PC-3 (cell line): ENCODE measurements around the gene HOGA1. TPM values are rescaled to one million over a fixed set of nuclear protein-coding genes. Genes with fewer than 3 reads are reported as not detected.
"Not testable (repeated sequence)": the region's sequence is repeated elsewhere in the genome, so short reads cannot be mapped to it uniquely, and the experiment has no call there.

Experiments
- ATAC-seq: fragments of 200-7000 bp; cut with Tn5 transposase; 2 replicates; pipeline ENCODE4 v1.9.1; 2020; ENCODE audit warnings: mild to moderate bottlenecking, moderate library complexity
- BruUV-seq: library from RNA; stranded (reverse); fragments of 400-500 nt; replicated peaks from 2 replicates; lab custom pipeline; 2021; lab: Mats Ljungman, UMichigan
- CTCF ChIA-PET: fragments of 300-600 bp; sonication (Branson Sonifier 250); formaldehyde crosslinking; loops from one replicate; lab custom pipeline; 2022; ENCODE audit warnings: antibody characterized with exemption; lab: Charles Lee
- POLR2A ChIA-PET: fragments of 300-600 bp; sonication (Branson Sonifier 250); formaldehyde crosslinking; loops from one replicate; lab custom pipeline; 2022; ENCODE audit warnings: antibody characterized with exemption; ENCODE audit not compliant: unreplicated experiment; lab: Charles Lee
- DNase-seq: peaks from one replicate; pipeline ENCODE4 v3.0.0-alpha.2; 2015
- H2AFZ ChIP-seq: fragments of 300-600 bp; sonication (generic); 2 replicates; pipeline ENCODE4 v1.6.0; 2016; ENCODE audit warnings: antibody characterized with exemption, low read length
- H3F3A ChIP-seq: fragments of 300-600 bp; sonication (generic); one replicate; pipeline ENCODE4 v1.6.0; 2017; ENCODE audit warnings: antibody characterized with exemption, low read length, control low read depth, mild to moderate bottlenecking; ENCODE audit not compliant: unreplicated experiment
- H3K27ac ChIP-seq: fragments of 300-600 bp; sonication (generic); 2 replicates; pipeline ENCODE4 v1.5.1; 2016; ENCODE audit warnings: mild to moderate bottlenecking, low read length
- H3K27me3 ChIP-seq: fragments of 300-600 bp; sonication (generic); 2 replicates; pipeline ENCODE4 v1.6.1; 2016; ENCODE audit warnings: low read length, mixed read lengths
- H3K36me3 ChIP-seq: fragments of 300-600 bp; sonication (generic); 2 replicates; pipeline ENCODE4 v1.6.1; 2016; ENCODE audit warnings: low read depth, mixed run types, low read length, mixed read lengths
- H3K4me1 ChIP-seq: fragments of 300-600 bp; sonication (generic); 2 replicates; pipeline ENCODE4 v1.5.1; 2016; ENCODE audit warnings: low read length; ENCODE audit not compliant: insufficient read depth
- H3K4me2 ChIP-seq: fragments of 300-600 bp; sonication (generic); 2 replicates; pipeline ENCODE4 v1.6.0; 2016; ENCODE audit warnings: low read length
- H3K4me3 ChIP-seq: fragments of 300-600 bp; sonication (generic); 2 replicates; pipeline ENCODE4 v1.5.1; 2016; ENCODE audit warnings: mild to moderate bottlenecking, low read length, mixed read lengths
- H3K79me2 ChIP-seq: fragments of 300-600 bp; sonication (generic); 2 replicates; pipeline ENCODE4 v1.6.1; 2017; ENCODE audit warnings: low read length, mixed read lengths
- H3K9ac ChIP-seq: fragments of 300-600 bp; sonication (generic); 2 replicates; pipeline ENCODE4 v1.6.0; 2016; ENCODE audit warnings: mild to moderate bottlenecking, low read length
- H3K9me2 ChIP-seq: fragments of 300-600 bp; sonication (generic); replicated peaks from 2 replicates; pipeline ENCODE4 v1.6.1; 2016; ENCODE audit warnings: mixed run types, low read length, mixed read lengths
- H3K9me3 ChIP-seq: fragments of 300-600 bp; sonication (generic); 2 replicates; pipeline ENCODE4 v1.6.1; 2016; ENCODE audit warnings: low read length, mixed read lengths
- H4K20me1 ChIP-seq: fragments of 300-600 bp; sonication (generic); 2 replicates; pipeline ENCODE4 v1.6.1; 2016; ENCODE audit warnings: low read length, mixed read lengths
- EZH2 ChIP-seq: fragments of 300-600 bp; sonication (generic); IDR thresholded peaks from one replicate; pipeline ENCODE4 v1.6.1; 2017; ENCODE audit warnings: antibody characterized with exemption, mild to moderate bottlenecking, low read length; ENCODE audit not compliant: unreplicated experiment
- EZH2phosphoT487 ChIP-seq: fragments of 300-600 bp; sonication (generic); IDR thresholded peaks from 2 replicates; pipeline ENCODE4 v1.6.1; 2018; ENCODE audit warnings: mild to moderate bottlenecking, antibody characterized with exemption, low read length, borderline replicate concordance
- intact Hi-C: fragments of 100-400 bp; cut with micrococcal nuclease; formaldehyde crosslinking; loops from 2 replicates; pipeline ENCODE4 v1.9.0; 2023
- total RNA-seq: library from RNA; depleted of rRNA; stranded (reverse); fragments of >200 nt; gene quantifications from 2 replicates; pipeline ENCODE4 v1.2.3, GENCODE V29; 2014
- TF ChIP-seq, protein P1 (sequence below): fragments of 300-600 bp; sonication (generic); conservative IDR thresholded peaks from 2 replicates; pipeline ENCODE4 v1.5.1; 2017; ENCODE audit warnings: antibody characterized with exemption, low read depth, mild to moderate bottlenecking, low read length

HOGA1 gene
- total RNA-seq, 1 experiment from 2014 or later = 0.15 TPM

DNA sequence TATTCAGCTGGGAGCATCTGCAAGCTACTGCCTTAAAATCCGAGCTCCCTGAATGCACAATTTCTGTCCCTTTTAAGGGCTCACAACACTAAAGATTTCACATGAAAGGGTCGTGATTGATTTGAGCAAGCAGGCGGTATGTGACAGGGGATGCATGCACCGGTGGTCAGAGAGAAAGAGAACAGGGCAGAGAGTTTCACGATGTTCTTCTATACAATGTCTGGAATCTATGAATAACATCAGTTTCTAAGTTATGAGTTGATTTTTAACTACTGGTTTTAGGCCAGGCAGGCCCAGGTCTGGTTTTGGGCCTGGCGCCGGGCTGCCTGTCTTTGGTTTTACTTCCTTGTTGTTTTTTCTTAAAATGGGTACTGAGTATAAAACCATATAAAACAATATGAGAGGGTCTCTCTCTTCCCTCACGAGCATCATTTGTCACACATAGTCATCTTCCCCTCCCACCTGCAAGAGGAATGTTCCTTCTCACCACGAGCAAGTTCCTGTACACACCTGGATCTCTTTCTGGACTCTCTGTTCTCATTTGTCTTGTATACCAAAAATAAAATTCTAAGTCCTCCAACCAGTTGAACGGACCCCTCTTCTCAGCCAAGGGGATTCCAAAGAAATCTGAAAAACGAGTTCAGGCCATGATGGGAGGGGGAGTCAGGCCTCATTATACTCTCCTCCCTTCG, 22.7 kb upstream of the HOGA1 start:
- H3K4me1 ChIP-seq, H3K36me3 ChIP-seq, H3K27me3 ChIP-seq, H3K27ac ChIP-seq, ATAC-seq, H3K79me2 ChIP-seq, BruUV-seq, H4K20me1 ChIP-seq, H3F3A ChIP-seq, H3K4me3 ChIP-seq, H2AFZ ChIP-seq, DNase-seq, H3K9me3 ChIP-seq, intact Hi-C loops, H3K4me2 ChIP-seq, CTCF ChIA-PET, H3K9ac ChIP-seq, H3K9me2 ChIP-seq, POLR2A ChIA-PET: not testable (repeated sequence)

DNA sequence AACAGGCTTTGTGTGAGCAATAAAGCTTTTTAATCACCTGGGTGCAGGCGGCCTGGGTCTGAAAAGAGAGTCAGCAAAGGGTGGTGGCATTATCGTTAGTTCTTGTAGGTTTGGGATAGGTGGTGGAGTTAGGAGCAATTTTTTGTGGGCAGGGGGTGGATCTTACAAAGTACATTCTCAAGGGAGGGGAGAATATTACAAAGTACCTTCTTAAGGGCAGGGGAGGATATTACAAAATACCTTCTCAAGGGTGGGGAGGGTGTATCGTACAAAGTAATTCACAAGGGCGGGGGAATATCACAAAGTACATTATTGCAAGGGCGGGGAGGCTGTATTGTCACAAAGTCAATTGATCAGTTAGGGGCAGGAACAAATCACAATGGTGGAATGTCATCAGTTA, 21.9 kb upstream of the HOGA1 start:
- H3K9me2 ChIP-seq, POLR2A ChIA-PET, H4K20me1 ChIP-seq, H3K9ac ChIP-seq, H3K9me3 ChIP-seq, ATAC-seq, CTCF ChIA-PET, H3K27ac ChIP-seq, DNase-seq, H3K4me3 ChIP-seq, H3K4me2 ChIP-seq, H3K79me2 ChIP-seq, H3F3A ChIP-seq, H2AFZ ChIP-seq, H3K27me3 ChIP-seq, H3K36me3 ChIP-seq, intact Hi-C loops, BruUV-seq: not testable (repeated sequence)
- peaks cover 11% of the 10 kb centered on the region for H3K4me1 ChIP-seq

DNA sequence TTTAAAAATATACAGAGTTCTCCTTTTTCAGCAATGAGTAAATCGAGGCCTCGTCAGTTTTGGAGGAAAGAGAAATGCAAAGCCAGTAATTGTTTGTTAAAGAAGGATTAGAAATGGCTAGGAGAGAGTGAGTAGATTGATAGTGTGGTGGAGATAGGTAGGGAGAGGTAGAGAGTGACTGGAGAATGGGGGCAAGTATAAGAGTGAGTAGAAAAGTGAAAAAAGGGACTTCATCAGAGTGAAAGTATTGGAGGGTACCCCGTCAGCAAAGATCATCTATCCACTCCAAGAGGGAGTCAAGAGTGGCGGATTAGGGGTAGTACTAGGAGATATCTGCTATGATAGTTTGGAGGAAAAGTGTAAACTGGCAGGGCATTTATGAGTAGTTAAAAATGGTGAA, 20.9 kb upstream of the HOGA1 start:
- no peak overlapping the region for H2AFZ ChIP-seq
- BruUV-seq = no TSS peak
- H3K9me2 ChIP-seq = no peaks in the 10 kb centered on the region
- TF ChIP-seq EZH2 = no peak
- no peak for TF ChIP-seq EZH2phosphoT487
- TF ChIP-seq, protein P1, sequence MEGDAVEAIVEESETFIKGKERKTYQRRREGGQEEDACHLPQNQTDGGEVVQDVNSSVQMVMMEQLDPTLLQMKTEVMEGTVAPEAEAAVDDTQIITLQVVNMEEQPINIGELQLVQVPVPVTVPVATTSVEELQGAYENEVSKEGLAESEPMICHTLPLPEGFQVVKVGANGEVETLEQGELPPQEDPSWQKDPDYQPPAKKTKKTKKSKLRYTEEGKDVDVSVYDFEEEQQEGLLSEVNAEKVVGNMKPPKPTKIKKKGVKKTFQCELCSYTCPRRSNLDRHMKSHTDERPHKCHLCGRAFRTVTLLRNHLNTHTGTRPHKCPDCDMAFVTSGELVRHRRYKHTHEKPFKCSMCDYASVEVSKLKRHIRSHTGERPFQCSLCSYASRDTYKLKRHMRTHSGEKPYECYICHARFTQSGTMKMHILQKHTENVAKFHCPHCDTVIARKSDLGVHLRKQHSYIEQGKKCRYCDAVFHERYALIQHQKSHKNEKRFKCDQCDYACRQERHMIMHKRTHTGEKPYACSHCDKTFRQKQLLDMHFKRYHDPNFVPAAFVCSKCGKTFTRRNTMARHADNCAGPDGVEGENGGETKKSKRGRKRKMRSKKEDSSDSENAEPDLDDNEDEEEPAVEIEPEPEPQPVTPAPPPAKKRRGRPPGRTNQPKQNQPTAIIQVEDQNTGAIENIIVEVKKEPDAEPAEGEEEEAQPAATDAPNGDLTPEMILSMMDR = no peak
- intact Hi-C loops = no loop called here
- no peaks in the 10 kb centered on the region for H3K9me3 ChIP-seq
- no peak overlapping the region for H3K9ac ChIP-seq
- DNase-seq (no peak), ATAC-seq (no peak)
- ChIA-PET POLR2A (no interaction called here), CTCF (no interaction called here)
- H4K20me1 ChIP-seq = no peaks in the 10 kb centered on the region
- H3K4me1 ChIP-seq = peaks cover 11% of the 10 kb centered on the region
- H3K27me3 ChIP-seq = no peaks in the 10 kb centered on the region
- no peak overlapping the region for H3K4me3 ChIP-seq
- no peaks in the 10 kb centered on the region for H3K36me3 ChIP-seq
- no peak overlapping the region for H3K27ac ChIP-seq
- no peaks in the 10 kb centered on the region for H3F3A ChIP-seq
- H3K79me2 ChIP-seq = no peaks in the 10 kb centered on the region
- no peak overlapping the region for H3K4me2 ChIP-seq

DNA sequence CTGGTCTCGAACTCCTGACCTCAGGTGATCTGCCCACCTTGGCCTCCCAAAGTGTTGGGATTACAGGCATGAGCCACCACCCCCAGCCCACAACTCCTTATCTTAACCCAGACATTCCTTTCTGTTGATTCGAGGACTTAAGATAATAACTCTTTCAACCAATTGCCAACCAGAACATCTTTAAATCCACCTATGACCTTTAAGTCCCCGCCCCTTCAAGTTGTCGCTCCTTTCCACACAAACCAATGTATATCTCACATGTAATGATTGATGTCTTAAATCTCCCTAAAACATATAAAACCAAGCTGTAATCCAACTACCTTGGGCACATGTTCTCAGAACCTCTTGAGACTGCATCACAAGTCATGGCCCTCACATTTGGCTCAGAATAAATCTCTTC, 19.4 kb upstream of the HOGA1 start:
- no peaks in the 10 kb centered on the region for H4K20me1 ChIP-seq
- H3K79me2 ChIP-seq = no peaks in the 10 kb centered on the region
- ATAC-seq = no peak
- H3K9me2 ChIP-seq = no peaks in the 10 kb centered on the region
- intact Hi-C loops = no loop called here
- H3K4me2 ChIP-seq = no peak overlapping the region
- H3F3A ChIP-seq = no peaks in the 10 kb centered on the region
- no peak overlapping the region for H2AFZ ChIP-seq
- no peak overlapping the region for H3K27ac ChIP-seq
- H3K36me3 ChIP-seq = no peaks in the 10 kb centered on the region
- H3K4me3 ChIP-seq = no peak overlapping the region
- no peaks in the 10 kb centered on the region for H3K27me3 ChIP-seq
- no peak overlapping the region for H3K9ac ChIP-seq
- H3K4me1 ChIP-seq = peaks cover 11% of the 10 kb centered on the region
- CTCF ChIA-PET = no interaction called here
- no peaks in the 10 kb centered on the region for H3K9me3 ChIP-seq
- POLR2A ChIA-PET = no interaction called here
- TF ChIP-seq EZH2 (no peak), EZH2phosphoT487 (no peak)
- TF ChIP-seq, protein P1 = no peak
- no TSS peak for BruUV-seq
- DNase-seq = no peak
